Muscle layer of duodenum (tissue), 2 donors: ENCODE data around the gene TMF1.

ENCODE experiments used
- H3K27ac ChIP-seq: one replicate; pipeline ENCODE4 v1.7.0; 2013; ENCODE audit warnings: mild to moderate bottlenecking, low read length
- H3K27me3 ChIP-seq: one replicate; pipeline ENCODE4 v1.7.0; 2013; ENCODE audit warnings: low read depth, mild to moderate bottlenecking, control low read depth, low read length
- H3K36me3 ChIP-seq, 2 donors: one replicate each; pipeline ENCODE4 v1.7.0; 2013; ENCODE audit warnings: low read length in 2 of 2, control low read depth in 1 of 2, mild to moderate bottlenecking in 1 of 2; ENCODE audit not compliant: insufficient read depth in 2 of 2, control insufficient read depth in 1 of 2
- H3K4me1 ChIP-seq, 2 donors: one replicate each; pipeline ENCODE4 v1.7.0; 2013; ENCODE audit warnings: low read length in 2 of 2, mild to moderate bottlenecking in 2 of 2, control low read depth in 1 of 2, moderate library complexity in 1 of 2; ENCODE audit not compliant: insufficient read depth in 2 of 2, control insufficient read depth in 1 of 2
- H3K4me3 ChIP-seq, 2 donors: one replicate each; pipeline ENCODE4 v1.7.0; 2013; ENCODE audit warnings: low read length in 2 of 2, low read depth in 1 of 2, mild to moderate bottlenecking in 1 of 2
- H3K9me3 ChIP-seq, 2 donors: one replicate each; pipeline ENCODE4 v1.7.0; 2013; ENCODE audit warnings: low read length in 2 of 2, control low read depth in 1 of 2, mild to moderate bottlenecking in 1 of 2; ENCODE audit not compliant: control insufficient read depth in 1 of 2
- donor health status: healthy.

TMF1 gene

GRCh38 chr3:69087030-69087791 lies 35.1 kb upstream of the TMF1 start:
- Histone ChIP-seq H3K4me3 (peak overlapping the region; percentile 41 to 43), H3K4me1 (peaks cover 45 to 79% of the 10 kb centered on the region in 2 donors), H3K9me3 (no peaks in the 10 kb centered on the region), H3K27ac (peak overlapping the region; percentile 69), H3K36me3 (no peaks in the 10 kb centered on the region), H3K27me3 (no peaks in the 10 kb centered on the region)

GRCh38 chr3:69085833-69086722 lies 33.9 kb upstream of the TMF1 start:
- Histone ChIP-seq H3K27me3 (no peaks in the 10 kb centered on the region), H3K4me3 (peak overlapping the region; percentile 93 to 97), H3K9me3 (no peaks in the 10 kb centered on the region), H3K4me1 (peaks cover 42 to 68% of the 10 kb centered on the region in 2 donors), H3K36me3 (no peaks in the 10 kb centered on the region), H3K27ac (peak overlapping the region; percentile 97)

- H3K4me3 ChIP-seq: peak overlapping the region; percentile 93 to 97
- peak overlapping the region; percentile 97 for H3K27ac ChIP-seq
- H3K27me3 ChIP-seq: no peaks in the 10 kb centered on the region
- no peaks in the 10 kb centered on the region for H3K36me3 ChIP-seq
- H3K4me1 ChIP-seq: peaks cover 42 to 65% of the 10 kb centered on the region in 2 donors
- H3K9me3 ChIP-seq: no peaks in the 10 kb centered on the region
These were observed 33.2 kb upstream of the TMF1 start for GRCh38 chr3:69085168-69085832.

- Histone ChIP-seq H3K27me3 (no peaks in the 10 kb centered on the region), H3K9me3 (no peaks in the 10 kb centered on the region), H3K4me3 (peak within 1 kb of the TSS; percentile 93 to 97), H3K36me3 (no peaks in the 10 kb centered on the region), H3K4me1 (peaks cover 40 to 57% of the 10 kb centered on the region in 2 donors), H3K27ac (peak within 1 kb of the TSS; percentile 97)
These were observed 32.4 kb upstream of the TMF1 start, which contains the start of gene ARL6IP5 for GRCh38 chr3:69084326-69085167. Gene ARL6IP5, plus strand, starts transcription at chr3:69084937. Its CDS starts 111 bp downstream, at chr3:69085048.

- no peaks in the 10 kb centered on the region for H3K9me3 ChIP-seq
- no peak overlapping the region for H3K4me3 ChIP-seq
- no peaks in the 10 kb centered on the region for H3K27me3 ChIP-seq
- H3K27ac ChIP-seq: peak overlapping the region; percentile 97
- H3K36me3 ChIP-seq: no peaks in the 10 kb centered on the region
- H3K4me1 ChIP-seq: peaks cover 31 to 56% of the 10 kb centered on the region in 2 donors
These were observed 30.7 kb upstream of the TMF1 start for GRCh38 chr3:69082805-69083204.

- no peak overlapping the region for H3K4me3 ChIP-seq
- no peaks in the 10 kb centered on the region for H3K9me3 ChIP-seq
- peaks cover 29 to 55% of the 10 kb centered on the region in 2 donors for H3K4me1 ChIP-seq
- H3K36me3 ChIP-seq: no peaks in the 10 kb centered on the region
- H3K27ac ChIP-seq: peak overlapping the region; percentile 97
- H3K27me3 ChIP-seq: no peaks in the 10 kb centered on the region
These were observed 30.2 kb upstream of the TMF1 start for GRCh38 chr3:69082361-69082760.

- Histone ChIP-seq H3K36me3 (no peaks in the 10 kb centered on the region), H3K4me3 (no peak overlapping the region), H3K27me3 (no peaks in the 10 kb centered on the region), H3K27ac (peak overlapping the region; percentile 6), H3K9me3 (no peaks in the 10 kb centered on the region), H3K4me1 (peaks cover 26 to 50% of the 10 kb centered on the region in 2 donors)
These were observed 29.6 kb upstream of the TMF1 start for GRCh38 chr3:69081583-69082262.

GRCh38 chr3:69080233-69080920 lies 28.2 kb upstream of the TMF1 start, which contains the start of gene UBA3:
Gene UBA3, minus strand, starts transcription at chr3:69080365. Its CDS starts 12 bp downstream, at chr3:69080353.
- Histone ChIP-seq H3K36me3 (no peaks in the 10 kb centered on the region), H3K27ac (peak within 1 kb of the TSS; percentile 80), H3K4me1 (peaks cover 26 to 43% of the 10 kb centered on the region in 2 donors), H3K4me3 (peak within 1 kb of the TSS; percentile 76 to 98), H3K9me3 (no peaks in the 10 kb centered on the region), H3K27me3 (no peaks in the 10 kb centered on the region)

- H3K36me3 ChIP-seq: no peaks in the 10 kb centered on the region
- H3K4me1 ChIP-seq: peaks cover 25 to 41% of the 10 kb centered on the region in 2 donors
- no peaks in the 10 kb centered on the region for H3K9me3 ChIP-seq
- peak overlapping the region; percentile 76 to 98 for H3K4me3 ChIP-seq
- H3K27me3 ChIP-seq: no peaks in the 10 kb centered on the region
- H3K27ac ChIP-seq: peak overlapping the region; percentile 80
These were observed 27.4 kb upstream of the TMF1 start for GRCh38 chr3:69079269-69080159.
